Measurements from ENCODE around the gene MKI67.

DNA sequence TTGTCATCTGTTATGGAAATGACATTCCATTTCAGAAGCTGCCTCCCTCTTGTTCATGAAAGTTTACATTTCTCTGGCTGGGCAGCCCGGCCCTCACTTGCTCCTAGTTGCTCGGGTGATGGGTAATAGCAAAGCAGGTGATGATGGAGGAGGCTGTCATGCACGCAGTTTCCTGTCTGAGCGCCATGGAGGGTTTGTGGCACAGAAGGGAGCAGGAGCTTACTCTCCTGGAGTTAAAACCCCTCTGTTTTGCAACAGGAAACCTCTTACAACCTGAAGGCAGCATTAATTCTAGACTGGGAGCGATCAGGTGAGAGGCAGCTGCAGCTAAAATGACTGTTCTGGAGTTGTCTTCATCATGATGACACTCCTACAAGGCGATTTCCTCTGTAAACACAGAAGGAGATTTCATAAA, 34.1 kb upstream of the MKI67 start:
- no peak for TF ChIP-seq POLR2AphosphoS5 (IDR thresholded peaks at IDR 0.05; ENCODE audit: borderline replicate concordance, low read depth, low read length)
- TF ChIP-seq EZH2 (IDR thresholded peaks at IDR 0.05) = no peak
